ENCODE data around the gene PPP2R5D. TPM values are rescaled to one million over a fixed set of nuclear protein-coding genes. Genes with fewer than 3 reads are reported as not detected.
"Not testable (repeated sequence)": the region's sequence is repeated elsewhere in the genome, so short reads cannot be mapped to it uniquely, and the experiment has no call there.

Gene PPP2R5D
- total RNA-seq, 1 donor from 2014 or later, result 21.2 TPM

DNA sequence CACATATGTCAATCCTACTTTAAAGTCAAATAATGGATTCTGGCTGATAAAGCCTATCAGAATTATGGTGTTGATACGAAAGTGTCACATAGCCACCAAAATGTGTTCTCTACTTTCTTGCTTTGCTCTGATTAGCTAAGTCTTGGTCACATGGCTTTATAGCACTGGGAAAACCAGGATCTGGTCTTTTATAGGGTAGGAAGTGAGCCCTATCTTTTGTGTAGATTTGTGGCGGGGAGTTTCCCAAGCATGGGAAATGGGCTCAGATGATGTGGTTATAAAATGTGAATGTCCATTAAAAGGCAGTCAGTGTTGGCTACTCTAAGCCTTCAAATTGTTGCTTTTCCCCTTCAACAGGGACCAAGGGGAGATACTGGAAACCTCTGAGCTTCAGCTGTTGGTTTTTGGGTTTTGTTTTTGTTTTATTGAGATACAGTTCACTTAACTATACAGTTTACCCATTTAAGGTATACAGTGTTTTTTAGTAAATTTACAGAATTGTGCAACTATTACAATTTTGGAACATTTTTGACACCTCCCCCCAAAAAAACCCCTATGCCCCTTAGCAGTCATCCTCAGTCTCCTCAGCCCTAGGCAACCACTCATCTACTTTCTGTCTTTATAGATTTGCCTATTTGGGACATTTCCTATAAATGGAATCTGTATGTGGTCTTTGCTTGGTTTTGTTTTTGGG lies 49.3 kb downstream of the PPP2R5D start:
- ATAC-seq, result no peak

- ATAC-seq, result no peak
Observed at GRCh38 chr6:43034190-43034525, 49.8 kb downstream of the PPP2R5D start.

- no peak for ATAC-seq
Observed at GRCh38 chr6:43035495-43036194, 51.3 kb downstream of the PPP2R5D start.

DNA sequence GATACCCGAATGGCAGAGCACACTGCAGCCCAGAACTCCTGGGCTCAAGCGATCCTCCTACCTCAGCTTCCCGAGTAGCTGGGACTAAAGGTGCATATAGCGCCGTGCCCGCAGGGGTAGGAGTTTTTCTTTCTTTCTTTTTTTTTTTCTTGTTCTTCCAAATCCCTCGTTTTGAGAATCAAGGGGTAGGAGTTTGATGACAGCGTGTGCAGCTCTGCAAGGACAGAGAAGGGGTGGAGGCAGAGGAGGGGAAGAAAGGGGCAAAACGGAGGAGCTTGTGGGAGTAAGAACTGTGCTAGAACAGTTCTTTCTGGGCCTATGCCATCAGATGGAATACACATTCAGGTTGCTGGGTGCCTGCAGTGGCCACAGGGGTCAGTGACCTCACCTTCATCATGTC lies 52.3 kb downstream of the PPP2R5D start:
- ATAC-seq, result no peak

DNA sequence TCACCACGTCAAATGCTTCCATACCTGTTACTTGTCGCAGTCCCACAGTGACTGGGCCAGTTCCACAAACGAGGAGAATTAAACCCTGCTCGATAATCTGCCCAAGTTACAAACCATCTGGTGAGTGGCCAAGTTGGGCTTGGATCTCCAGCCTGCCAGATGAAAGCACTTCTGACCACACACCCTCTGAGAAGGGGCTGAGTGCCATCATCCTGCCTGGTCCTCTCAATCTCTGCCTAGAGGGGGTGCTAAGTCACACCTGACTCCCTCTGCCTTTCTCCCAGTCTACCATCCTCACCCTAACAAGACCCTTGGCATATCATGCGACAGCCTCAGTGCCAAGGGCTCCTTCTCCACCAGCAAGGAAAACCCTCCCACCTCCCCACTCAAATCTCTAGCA lies 52.8 kb downstream of the PPP2R5D start:
- no peak for ATAC-seq

DNA sequence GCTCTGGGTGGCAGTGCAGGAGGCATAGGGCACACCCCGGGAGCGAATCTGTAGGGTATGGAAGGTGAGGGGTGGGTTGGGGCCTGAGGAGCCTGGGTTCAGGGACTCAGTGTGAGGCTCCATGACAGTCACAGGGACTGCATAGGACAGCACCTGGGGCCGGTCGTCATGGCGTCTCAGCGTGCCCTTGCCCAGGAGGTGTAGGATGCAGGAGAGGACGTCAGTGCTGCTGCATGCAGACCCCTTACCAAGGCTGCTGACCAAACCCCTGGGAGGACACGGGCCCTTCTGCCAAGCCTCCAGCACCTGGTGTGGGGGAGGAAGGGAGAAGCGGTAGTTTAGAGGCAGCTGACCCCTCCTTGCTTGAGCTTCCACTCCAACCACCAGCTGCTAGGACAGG lies 53.3 kb downstream of the PPP2R5D start:
- ATAC-seq, result peak; percentile 11

DNA sequence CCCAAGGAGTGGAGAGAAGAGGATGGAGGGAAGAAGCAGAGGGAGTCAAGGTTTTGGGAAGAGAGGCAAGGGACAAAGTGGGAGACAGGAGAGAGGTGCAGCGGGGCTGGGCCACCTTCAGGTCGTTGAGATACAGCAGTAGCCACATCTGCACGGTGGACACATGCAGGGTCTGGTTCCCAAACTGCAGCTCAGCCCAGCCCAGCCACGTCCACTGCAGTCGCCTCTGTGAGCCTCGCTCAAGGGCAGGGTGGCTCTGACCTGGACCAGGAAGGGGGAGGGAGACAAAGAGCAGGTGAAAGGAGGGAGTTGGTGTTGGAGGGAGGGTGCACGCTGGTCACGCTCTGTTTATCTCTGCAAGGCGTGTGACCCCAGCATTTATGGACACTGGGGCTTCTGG lies 54.4 kb downstream of the PPP2R5D start:
- no peak for ATAC-seq

- ATAC-seq, result no peak
Observed at GRCh38 chr6:43040542-43041257, 56.3 kb downstream of the PPP2R5D start.

DNA sequence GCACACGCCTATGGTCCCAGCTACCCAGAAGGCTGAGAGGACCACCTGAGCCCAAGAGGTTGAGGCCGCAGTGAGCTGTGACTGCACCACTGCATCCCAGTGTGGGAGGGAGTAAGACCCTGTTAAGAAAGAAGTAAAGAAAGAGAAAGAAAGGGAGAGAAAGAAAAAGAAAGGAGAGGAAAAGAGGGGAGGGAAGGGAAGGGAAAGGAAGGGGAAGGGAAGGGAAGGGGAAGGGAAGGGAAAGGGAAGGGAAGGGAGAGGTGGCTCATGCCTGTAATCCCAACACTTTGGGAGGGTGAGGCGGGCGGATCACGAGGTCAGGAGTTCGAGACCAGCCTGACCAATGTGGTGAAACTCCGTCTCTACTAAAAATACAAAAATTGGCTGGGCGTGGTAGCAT lies 57.1 kb downstream of the PPP2R5D start:
- not testable (repeated sequence) for ATAC-seq

- ATAC-seq, result no peak
Observed at GRCh38 chr6:43043310-43043709, 58.9 kb downstream of the PPP2R5D start.

DNA sequence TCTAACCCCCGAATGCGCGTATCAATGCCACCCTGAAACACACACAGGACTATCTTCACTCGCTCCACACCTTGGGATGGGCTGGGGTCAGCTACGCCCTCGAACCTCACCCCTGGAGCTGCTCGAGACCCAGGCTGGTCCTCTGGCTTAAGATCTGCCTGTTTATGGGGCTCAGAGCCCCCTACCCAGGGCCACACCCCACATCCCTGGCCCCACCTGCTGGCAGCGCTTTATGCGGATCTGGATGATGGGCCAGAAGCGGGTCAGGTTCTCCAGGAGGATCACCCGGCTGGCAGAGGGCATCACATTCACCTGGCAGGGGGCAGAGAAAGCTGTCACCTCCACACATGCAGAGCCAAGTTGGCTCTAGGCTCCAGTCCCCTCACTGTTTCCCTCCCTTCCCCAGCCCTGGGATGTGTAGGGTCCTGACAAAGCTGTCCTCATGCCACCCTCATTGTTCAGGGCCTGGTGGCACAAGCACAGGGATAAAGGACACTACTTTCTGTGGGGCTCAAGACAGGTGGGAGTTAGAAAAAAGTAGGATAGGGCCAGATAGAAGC lies 61.1 kb downstream of the PPP2R5D start:
- ATAC-seq, result no peak

- no peak for ATAC-seq
Observed at GRCh38 chr6:43047998-43048397, 63.6 kb downstream of the PPP2R5D start.

GRCh38 chr6:43050981-43051380 lies 66.6 kb downstream of the PPP2R5D start:
- ATAC-seq, result no peak

DNA sequence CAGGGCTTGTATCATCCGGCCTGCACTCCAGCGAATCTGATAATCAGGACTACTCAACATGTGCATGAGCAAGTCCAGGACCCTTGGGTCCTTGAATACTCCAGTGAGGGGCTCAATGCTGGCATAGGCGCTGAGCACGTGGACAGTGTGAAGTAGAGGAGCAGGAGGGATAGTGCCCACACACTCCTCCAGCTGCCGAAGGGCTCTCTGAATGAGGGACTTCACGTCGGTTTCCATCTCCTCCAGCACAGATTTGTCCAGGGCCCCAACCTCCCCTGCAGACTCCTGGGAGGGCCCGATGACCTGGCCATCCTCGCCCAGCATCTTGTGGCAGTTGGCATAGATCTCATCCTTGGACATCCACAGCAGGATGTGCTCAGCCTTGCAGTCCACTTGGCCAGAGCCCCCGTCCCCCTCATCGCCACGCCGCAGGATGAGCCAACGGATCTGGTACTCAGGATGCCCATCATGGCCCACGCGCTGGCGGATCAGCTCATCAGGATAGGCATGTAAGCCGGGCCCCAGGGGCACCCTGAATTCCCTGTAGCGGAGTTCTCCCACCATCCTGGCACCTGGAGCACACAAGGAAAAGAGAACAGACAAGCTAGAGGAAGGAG lies 68.0 kb downstream of the PPP2R5D start:
- ATAC-seq, result no peak

DNA sequence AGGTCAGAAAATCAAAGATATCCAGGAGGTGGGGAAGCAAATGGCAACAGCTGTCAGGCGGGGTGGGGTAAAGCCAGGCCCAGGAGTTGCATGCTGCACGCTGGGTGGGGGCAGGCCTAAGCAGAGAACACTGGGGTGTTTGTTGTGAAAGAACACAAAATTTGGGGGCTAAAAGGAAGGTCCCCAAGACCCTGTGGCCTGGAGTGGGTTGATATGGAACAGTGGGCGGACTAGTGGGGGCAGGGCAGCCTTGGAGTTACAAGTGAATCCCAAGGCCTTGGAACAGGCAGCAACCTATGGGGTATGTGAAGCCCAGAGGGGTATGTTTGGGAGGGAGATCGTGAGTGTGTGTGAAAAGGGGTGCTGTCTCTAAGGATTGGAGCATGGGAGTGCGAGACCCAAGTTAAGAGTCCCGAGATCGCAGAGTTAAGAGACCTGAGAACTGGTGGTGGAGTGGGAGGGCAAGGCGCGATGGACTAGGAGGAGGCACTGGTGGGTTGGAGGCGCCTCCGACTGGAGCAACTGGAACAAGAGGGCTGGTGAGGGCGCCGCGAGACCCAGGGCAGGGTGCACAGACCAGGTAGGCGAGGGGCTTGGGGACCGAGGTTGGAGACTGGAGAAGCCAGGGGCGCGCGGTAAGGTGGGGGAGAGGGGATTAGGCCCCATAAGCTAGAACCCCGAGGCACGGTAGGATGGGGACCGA lies 68.6 kb downstream of the PPP2R5D start:
- peak; percentile 27 for ATAC-seq

DNA sequence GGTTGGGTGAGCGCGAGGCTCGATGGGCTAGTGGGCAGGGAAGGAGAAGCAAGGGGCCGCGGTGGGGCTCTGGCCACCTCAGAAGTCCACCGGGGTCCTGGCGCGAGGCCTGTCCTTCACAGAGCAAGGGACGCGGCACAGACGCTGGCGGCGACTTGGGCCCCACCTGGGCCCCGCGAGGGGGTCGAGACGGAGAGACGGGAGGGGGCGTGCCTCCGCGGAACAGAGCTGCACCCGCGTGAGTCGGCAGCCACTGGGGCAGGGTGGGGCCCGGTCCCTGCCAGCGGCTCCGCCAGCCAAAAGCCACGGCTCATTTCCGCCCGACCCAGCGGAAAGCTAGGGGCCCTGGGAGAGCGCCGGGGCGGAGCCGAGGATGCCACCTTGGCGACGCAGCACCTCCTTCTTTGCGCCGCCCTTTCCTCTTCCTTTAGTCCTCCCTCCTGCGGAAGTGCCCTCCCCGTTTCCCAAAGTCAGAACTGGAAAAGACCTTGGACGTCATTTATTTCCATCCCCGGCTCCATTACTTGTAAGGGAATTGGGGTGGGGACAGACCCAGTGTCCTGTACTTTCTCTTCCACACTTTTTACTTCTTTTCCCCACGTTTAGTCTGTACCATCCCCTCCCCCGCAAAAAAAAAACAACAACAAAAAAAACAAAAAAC lies 69.3 kb downstream of the PPP2R5D start, which contains the start of gene CUL7:
CUL7 (minus strand) TSS at position 307 of the 661 bp plus-strand sequence. CDS start 1,063 bp downstream, outside the sequence.
- peak; percentile 97 for ATAC-seq

- ATAC-seq, result no peak
Observed at GRCh38 chr6:43054206-43054943, 70.0 kb downstream of the PPP2R5D start.

GRCh38 chr6:43055966-43056365 lies 71.6 kb downstream of the PPP2R5D start:
- ATAC-seq, result no peak

- ATAC-seq, result no peak
Observed at GRCh38 chr6:43058531-43058930, 74.2 kb downstream of the PPP2R5D start.

GRCh38 chr6:43059168-43060033 lies 75.0 kb downstream of the PPP2R5D start, which contains the start of the genes KLC4 and MRPL2:
Gene KLC4 (plus strand): TSS chr6:43059631. CDS start chr6:43061336, 1,705 bp downstream.
Gene MRPL2 (minus strand): TSS chr6:43059434. CDS start chr6:43059381, 53 bp downstream.
- peak; percentile 97 for ATAC-seq
